Stimulated activated naive CD8-positive, alpha-beta T cell treated with anti-CD3 and anti-CD28 coated beads, Interleukin-15, Interleukin-2, amounts not matched to agents 100 U/mL and 50 U/mL, for 24 hours (primary cell): ENCODE measurements around the gene AGO3.
A peak's percentile ranks its signal among the peaks of the same experiment; 100 is the strongest.
"Not testable (repeated sequence)": the region's sequence is repeated elsewhere in the genome, so short reads cannot be mapped to it uniquely, and the experiment has no call there.

Experiments used
- ATAC-seq: fragments of 150-1000 bp; cut with Tn5 transposase; one replicate; pipeline ENCODE4 v1.10.0; 2021
- DNase-seq: peaks from one replicate; pipeline ENCODE4 v3.0.0; 2021

Gene AGO3

DNA sequence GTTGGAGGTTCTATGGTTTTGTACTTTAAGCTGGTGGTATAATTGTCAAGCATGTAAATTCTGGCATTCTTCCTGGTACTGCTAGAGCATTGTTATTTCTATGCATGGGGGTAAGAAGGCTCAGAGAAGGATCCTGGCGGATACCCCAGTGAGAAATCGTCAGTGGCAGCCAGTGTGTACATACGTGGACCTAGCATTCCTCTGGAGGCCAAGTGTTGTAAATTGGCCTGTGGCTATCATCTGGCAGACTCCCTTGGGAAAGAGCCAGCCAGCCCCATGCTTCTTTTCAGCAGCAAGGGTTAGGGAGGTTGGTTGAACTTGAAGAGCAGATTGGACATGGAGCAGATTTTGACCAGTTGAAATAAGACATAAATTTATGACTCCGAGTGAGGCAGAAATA is 5.2 kb upstream of the AGO3 start:
- no peak for ATAC-seq
- no peak for DNase-seq

- DNase-seq, result no peak
- ATAC-seq, result no peak
These were observed 3.4 kb upstream of the AGO3 start for GRCh38 chr1:35927472-35927871.

GRCh38 chr1:35929730-35930592 is 944 bp upstream of the AGO3 start:
- ATAC-seq, result peak; percentile 4
- DNase-seq, result peak; percentile 43

DNA sequence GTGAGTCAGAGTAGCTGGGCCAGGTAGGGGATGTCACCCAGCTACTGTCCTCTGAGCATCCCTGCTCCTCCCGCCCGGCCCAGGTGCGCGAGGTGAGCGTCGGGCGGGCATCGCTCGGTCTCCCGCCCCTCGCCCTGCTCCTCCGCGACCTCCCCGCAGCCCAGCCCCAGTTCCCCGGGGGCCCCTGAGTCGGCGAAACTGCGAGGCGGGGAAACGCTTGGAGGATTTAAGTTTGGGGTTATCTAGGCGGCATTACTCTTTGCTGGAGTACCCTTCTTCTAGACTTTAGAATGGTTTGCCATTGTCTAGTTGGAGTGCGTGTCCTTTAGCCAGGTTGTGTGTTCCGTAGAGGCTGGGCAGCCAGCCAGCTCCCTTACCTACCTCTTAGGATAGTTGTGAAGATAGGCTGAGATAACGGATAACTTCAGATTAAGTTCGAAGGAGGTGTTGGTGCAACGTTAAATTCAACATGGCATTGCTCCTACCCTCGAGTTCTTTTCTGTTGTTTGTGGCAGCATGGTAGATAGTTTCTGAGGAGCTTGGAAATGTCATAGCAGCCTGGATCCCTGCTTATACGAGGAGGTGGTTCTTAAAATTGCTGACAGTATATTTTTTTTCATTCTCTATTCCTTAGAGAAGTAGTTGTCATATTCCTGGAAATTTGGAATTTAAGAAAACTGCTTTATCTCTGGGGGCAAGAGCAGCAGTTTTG is 697 bp downstream of the AGO3 start:
- ATAC-seq, result no peak
- DNase-seq, result no peak

DNA sequence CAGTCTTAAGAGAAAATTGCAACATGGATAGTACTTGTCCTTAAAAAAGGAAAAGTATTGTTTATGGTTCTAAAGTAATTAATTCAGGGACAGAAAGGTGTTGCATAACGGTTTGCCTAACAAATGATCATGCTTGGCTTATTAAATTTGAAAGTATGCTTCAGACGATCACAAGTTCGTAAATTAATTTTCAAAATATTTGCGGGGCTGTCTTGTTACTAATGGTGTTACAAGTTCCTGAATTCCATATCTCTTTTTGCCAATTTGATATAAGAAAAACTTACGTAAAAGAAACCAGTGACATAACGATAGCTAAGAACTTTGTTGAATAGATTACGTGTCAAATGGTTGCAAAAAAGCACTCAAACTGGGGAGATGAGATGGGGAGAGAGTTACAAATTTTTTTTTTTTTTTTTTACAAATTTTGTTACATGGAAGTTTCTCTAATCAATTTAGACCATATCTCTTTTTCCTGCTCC is 1.3 kb downstream of the AGO3 start:
- ATAC-seq, result no peak
- no peak for DNase-seq

DNA sequence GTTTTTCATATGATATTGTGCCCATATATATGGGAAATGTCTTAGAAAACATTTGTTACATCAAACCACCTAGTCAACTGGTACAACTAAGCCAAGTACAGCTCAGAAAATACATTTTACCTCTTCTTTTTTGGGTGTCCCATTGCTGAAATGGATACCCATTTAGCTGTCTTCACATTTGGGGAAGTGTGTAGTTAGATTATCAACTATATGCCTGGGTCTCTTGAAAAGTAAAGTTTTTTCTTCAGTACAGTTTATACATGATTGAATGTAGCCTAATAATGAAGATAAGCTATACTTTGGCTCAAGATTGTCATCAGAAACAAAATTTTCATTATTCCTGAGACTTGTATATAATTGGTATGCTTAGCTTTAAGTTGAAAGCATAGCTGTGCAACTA is 2.0 kb downstream of the AGO3 start:
- ATAC-seq (no peak), DNase-seq (no peak)

- ATAC-seq (no peak), DNase-seq (no peak)
These were observed 4.8 kb downstream of the AGO3 start for GRCh38 chr1:35935442-35936388.

DNA sequence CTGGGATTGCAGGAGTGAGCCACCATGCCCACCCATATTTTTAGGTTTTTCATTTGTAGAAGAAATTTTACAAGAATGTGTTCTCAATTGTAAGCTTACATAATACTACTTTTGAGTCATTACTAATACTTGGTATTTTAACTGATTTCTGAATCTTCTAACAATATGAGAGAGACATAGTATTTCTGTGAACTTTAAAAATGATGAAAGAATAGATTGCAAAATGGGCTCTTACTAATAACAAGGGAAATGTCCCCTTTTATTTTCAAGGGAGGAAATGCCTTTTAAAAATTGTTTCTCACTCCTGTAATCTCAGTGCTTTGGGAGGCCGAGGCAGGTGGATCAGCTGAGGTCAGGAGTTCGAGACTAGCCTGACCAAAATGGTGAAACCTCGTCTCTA is 5.9 kb downstream of the AGO3 start:
- DNase-seq (no peak), ATAC-seq (no peak)

- no peak for ATAC-seq
- no peak for DNase-seq
These were observed 8.6 kb downstream of the AGO3 start for GRCh38 chr1:35939484-35939883.

GRCh38 chr1:35945327-35945726 is 14.4 kb downstream of the AGO3 start:
- ATAC-seq (no peak), DNase-seq (no peak)

- DNase-seq (no peak), ATAC-seq (no peak)
These were observed 16.6 kb downstream of the AGO3 start for GRCh38 chr1:35947547-35947946.

GRCh38 chr1:35958558-35958957 is 27.7 kb downstream of the AGO3 start:
- no peak for ATAC-seq
- DNase-seq, result no peak

DNA sequence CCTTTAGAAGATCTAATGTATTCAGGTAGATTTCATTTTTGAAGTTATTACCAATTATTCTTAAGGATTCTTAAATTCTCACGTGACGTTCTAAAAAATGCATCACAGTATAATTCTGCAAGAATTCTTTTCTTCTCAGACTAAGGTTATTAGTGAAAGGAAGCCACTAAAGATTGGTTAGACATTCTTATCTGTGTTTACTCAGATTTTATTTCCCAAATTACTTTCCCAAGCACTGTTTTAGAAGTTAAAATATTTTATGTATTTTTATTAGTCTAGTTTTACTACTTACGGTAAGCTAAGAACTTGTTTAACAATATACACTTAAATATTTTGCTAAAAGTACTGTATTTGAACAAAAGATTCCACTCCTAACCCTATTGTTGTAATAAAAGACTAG is 28.4 kb downstream of the AGO3 start:
- no peak for ATAC-seq
- no peak for DNase-seq

DNA sequence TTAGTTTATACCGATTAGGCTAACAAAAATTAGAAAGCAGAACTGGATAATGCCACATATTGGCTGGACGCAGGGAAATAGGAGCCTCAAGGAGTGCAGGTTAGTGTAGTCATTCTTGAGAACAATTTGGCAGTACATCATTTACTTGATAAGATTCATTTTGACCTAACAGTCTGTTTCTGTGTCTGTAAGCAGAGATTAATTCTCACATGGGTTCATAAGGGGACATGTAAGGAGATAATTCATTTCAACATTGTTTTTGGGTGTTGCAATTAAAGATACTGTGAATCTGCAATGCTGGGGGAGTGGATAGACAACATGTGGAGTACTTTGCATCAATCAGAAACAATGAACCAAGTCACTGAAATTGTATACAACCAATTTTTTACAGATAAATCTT is 32.0 kb downstream of the AGO3 start:
- ATAC-seq (no peak), DNase-seq (no peak)

DNA sequence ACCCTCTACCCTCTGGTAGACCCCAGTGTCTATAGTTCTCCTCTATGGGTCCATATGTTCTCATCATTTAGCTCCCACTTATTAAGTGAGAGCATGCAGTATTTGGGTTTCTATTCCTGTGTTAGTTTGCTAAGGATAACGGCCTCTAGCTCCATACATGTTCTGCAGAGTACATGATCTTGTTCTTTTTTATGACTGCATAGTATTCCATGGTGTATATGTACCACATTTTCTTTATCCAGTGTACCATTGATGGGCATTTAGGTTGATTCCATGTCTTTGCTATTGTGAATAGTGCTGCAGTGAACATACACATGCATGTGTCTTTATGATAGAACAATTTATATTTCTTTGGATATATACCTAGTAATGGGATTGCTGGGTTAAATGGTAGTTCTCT is 33.4 kb downstream of the AGO3 start:
- ATAC-seq, DNase-seq: not testable (repeated sequence)

GRCh38 chr1:35968396-35968795 is 37.5 kb downstream of the AGO3 start:
- DNase-seq (no peak), ATAC-seq (no peak)

GRCh38 chr1:35971601-35972000 is 40.7 kb downstream of the AGO3 start:
- DNase-seq (no peak), ATAC-seq (no peak)

DNA sequence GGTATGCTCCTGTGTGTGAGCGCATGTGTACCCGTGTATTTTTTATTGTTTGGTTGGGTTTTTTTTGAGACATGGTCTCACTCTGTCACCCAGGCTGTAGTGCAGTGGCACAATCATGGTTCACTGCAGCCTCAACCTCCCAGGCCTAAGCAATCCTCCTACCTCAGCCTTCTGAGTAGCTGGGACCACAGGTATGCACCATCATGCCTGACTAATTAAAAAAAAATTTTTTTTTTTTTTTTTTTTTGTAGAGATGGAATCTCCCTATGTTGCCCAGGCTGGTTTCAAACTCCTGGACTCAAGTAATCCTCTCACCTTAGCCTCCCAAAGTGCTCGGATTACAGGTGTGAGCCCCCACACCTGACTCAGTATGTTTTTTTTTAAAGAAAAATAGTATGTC is 41.7 kb downstream of the AGO3 start:
- DNase-seq, ATAC-seq: not testable (repeated sequence)

DNA sequence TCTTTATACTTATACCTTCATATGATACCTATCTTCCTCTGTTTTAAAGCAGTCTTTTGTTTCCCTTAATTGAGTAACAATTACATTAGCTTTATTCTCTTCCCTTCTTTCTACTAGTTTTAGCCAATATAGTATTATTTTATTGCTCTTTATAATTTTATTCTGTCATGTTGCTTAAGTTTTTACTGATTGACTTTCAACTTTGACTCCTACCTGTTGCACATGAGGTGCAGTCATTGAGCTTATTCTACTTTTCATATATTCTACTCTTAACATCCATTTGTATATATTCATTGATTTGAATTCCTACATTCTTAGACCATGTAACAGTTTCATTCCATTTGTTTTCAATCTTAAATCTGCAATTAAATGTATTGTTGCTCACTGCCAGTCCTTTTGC is 49.2 kb downstream of the AGO3 start:
- DNase-seq (no peak), ATAC-seq (no peak)

DNA sequence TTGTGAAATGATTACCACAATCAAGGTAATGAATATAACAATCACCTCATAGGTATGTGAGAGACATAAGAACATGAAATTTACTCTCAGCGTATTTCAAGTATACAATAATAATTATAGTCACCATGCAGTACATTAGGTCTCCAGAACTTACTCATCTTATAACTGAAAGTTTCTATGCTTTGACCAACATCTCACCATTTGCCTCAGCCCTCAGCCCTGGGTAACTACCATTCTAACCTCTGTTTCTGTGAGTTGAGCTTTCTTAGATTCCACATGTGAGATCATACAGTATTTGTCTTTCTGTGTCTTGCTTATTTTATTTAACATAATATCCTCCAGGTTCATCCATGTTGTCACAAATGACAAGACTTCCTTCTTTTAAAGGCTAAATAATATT is 57.3 kb downstream of the AGO3 start:
- no peak for ATAC-seq
- DNase-seq, result no peak

DNA sequence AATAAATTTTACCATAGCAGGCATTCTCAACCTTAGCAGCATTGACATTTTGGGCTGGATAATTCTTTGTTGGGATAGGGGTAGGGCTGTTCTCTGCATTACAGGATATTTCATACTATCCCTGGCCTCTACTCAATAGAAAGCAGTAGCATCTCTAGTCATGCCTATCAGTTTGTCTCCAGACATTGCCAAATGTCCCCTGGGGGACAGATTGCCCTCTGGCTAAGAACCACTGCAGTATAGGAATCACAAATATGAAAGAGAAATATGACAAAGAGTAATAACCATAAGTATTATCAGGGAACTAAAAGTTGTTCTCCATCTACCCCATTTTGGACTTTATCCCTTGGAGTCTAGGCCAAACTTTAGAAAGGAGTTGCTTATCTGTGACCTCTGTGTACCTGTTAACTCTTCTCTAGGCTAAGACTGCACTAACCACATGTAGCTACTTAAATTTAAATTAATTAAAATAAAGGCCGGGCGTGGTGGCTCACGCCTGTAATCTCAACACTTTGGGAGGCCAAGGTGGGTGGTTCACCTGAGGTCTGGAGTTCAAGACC is 76.1 kb downstream of the AGO3 start:
- no peak for ATAC-seq
- DNase-seq, result no peak

- no peak for DNase-seq
These were observed 76.8 kb downstream of the AGO3 start for GRCh38 chr1:36007741-36008140.

More at GRCh38 chr1:36007741-36008140, 76.8 kb downstream of the AGO3 start:
- ATAC-seq, result no peak
